OCI-LY7 (cell line): ENCODE data around the gene MACF1. TPM values are rescaled to one million over a fixed set of nuclear protein-coding genes. Genes with fewer than 3 reads are reported as not detected.

Source experiments
- BruUV-seq: library from RNA; stranded (reverse); fragments of 400-500 nt; replicated peaks from 2 replicates; lab custom pipeline; 2021; lab: Mats Ljungman, UMichigan
- CTCF ChIA-PET: fragments of 300-600 bp; sonication (Branson Sonifier 250); formaldehyde crosslinking; loops from one replicate; lab custom pipeline; 2022; ENCODE audit warnings: antibody characterized with exemption; ENCODE audit not compliant: unreplicated experiment; lab: Charles Lee
- POLR2A ChIA-PET: fragments of 300-600 bp; sonication (Branson Sonifier 250); formaldehyde crosslinking; loops from one replicate; lab custom pipeline; 2022; ENCODE audit warnings: antibody characterized with exemption; lab: Charles Lee
- DNase-seq: peaks from one replicate; pipeline ENCODE4 v3.0.0-alpha.2; 2015; ENCODE audit warnings: low spot score
- H2AFZ ChIP-seq: fragments of 200-600 bp; sonication (generic), shearing (Covaris generic); 2 replicates; pipeline ENCODE4 v1.6.1; 2014; ENCODE audit warnings: mild to moderate bottlenecking, antibody characterized with exemption, low read length, moderate library complexity
- H3K27ac ChIP-seq: fragments of 200-600 bp; sonication (generic); 2 replicates; pipeline ENCODE4 v1.5.1; 2014; ENCODE audit warnings: mixed run types, low read depth, mild to moderate bottlenecking, moderate library complexity, low read length, inconsistent platforms; ENCODE audit not compliant: poor library complexity, severe bottlenecking
- H3K36me3 ChIP-seq: fragments of 200-600 bp; sonication (generic); 2 replicates; pipeline ENCODE4 v1.6.1; 2014; ENCODE audit warnings: mild to moderate bottlenecking, antibody characterized with exemption, low read length, moderate library complexity, mixed read lengths; ENCODE audit not compliant: insufficient read depth
- H3K4me1 ChIP-seq: fragments of 200-600 bp; sonication (generic); 2 replicates; pipeline ENCODE4 v1.5.1; 2014; ENCODE audit warnings: mild to moderate bottlenecking, low read length; ENCODE audit not compliant: insufficient read depth, poor library complexity, severe bottlenecking
- H3K4me2 ChIP-seq: fragments of 200-600 bp; sonication (generic); 2 replicates; pipeline ENCODE4 v1.6.1; 2014; ENCODE audit warnings: mild to moderate bottlenecking, low read length
- H3K4me3 ChIP-seq: fragments of 200-600 bp; sonication (generic); 2 replicates; pipeline ENCODE4 v1.5.1; 2014; ENCODE audit warnings: mild to moderate bottlenecking, low read depth, low read length; ENCODE audit not compliant: poor library complexity, severe bottlenecking
- H3K79me2 ChIP-seq: fragments of 200-600 bp; sonication (generic); 2 replicates; pipeline ENCODE4 v1.6.1; 2016; ENCODE audit warnings: low read depth, mild to moderate bottlenecking, low read length, moderate library complexity, mixed read lengths; ENCODE audit not compliant: insufficient read depth
- H3K9me2 ChIP-seq: fragments of 200-600 bp; sonication (generic); 2 replicates; pipeline ENCODE4 v1.6.1; 2016; ENCODE audit warnings: mild to moderate bottlenecking, low read length, mixed read lengths; ENCODE audit not compliant: insufficient read depth
- H3K9me3 ChIP-seq: fragments of 200-600 bp; sonication (generic); 2 replicates; pipeline ENCODE4 v1.6.1; 2014; ENCODE audit warnings: mild to moderate bottlenecking, mixed run types, low read length, mixed read lengths
- H4K20me1 ChIP-seq: fragments of 200-600 bp; sonication (generic); 2 replicates; pipeline ENCODE4 v1.6.1; 2014; ENCODE audit warnings: mild to moderate bottlenecking, antibody characterized with exemption, low read length, moderate library complexity, mixed read lengths; ENCODE audit not compliant: insufficient read depth
- EZH2phosphoT487 ChIP-seq: fragments of 200-600 bp; sonication (generic); IDR thresholded peaks from 2 replicates; pipeline ENCODE4 v1.6.1; 2018; ENCODE audit warnings: low read depth, borderline replicate concordance, mild to moderate bottlenecking, mixed run types, antibody characterized with exemption, low read length, moderate library complexity, mixed read lengths
- intact Hi-C: fragments of 100-400 bp; cut with micrococcal nuclease; formaldehyde crosslinking; loops from one replicate; pipeline ENCODE4 v1.10.0; 2022; ENCODE audit not compliant: unreplicated experiment
- total RNA-seq, 2 experiments: library from RNA; depleted of rRNA in 1 of 2; stranded (reverse); fragments of >200 nt in 1 of 2; shearing (Covaris generic) in 1 of 2; gene quantifications; 2 replicates each; pipeline ENCODE4 v1.2.3, GENCODE V29; 2014 to 2022
- TF ChIP-seq, protein P1 (sequence below): fragments of 200-600 bp; sonication (generic); conservative IDR thresholded peaks from 2 replicates; pipeline ENCODE4 v1.5.1; 2014; ENCODE audit warnings: mild to moderate bottlenecking, antibody characterized with exemption, low read length, moderate library complexity, mixed read lengths

The MACF1 gene
- total RNA-seq, 2 experiments from 2014 or later = 211 to 220 TPM

DNA sequence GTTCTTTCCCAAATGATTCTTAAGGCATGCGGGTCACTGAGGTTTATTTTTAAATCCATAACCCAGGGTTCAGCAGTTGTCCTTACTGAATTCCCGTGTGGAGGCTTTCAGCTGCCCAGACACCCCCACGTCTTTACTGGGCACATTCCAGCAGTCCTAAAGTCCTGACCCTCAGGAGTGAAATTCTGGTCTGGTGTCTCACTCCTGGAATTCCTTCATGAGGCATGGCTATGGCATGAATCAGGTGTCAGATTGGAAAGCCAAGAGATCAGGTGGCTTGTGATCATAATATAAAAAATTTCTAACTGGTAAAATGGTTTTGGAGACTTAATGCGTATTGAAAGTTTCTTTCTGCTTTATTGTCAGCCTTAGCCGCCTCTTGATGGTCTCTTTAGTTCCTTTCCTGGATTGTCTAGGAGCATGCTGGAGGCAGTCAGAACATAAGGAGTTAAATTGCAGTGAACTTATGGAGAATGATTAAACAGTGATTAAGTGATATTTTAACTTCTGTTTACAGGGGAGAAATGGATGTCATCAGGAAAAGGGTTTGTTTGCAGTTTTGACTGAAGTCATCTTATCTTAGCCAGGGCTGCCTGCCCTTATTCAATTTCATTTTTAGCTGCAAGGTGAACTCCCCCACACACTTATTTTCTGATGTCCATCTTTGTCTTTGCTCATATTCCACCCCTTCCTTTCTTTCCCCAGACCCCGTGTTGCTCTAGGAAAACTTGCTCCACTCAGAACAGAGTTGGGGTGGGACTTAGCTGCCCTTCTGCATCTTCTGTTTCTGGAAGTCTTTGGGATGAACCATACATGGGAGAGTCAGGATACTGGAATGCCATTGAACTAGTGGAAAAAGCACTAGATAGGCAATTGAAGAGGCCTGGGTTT, 25.7 kb upstream of the MACF1 start:
- H3K36me3 ChIP-seq = no peaks in the 10 kb centered on the region
- ChIA-PET CTCF (no interaction called here), POLR2A (interaction anchor here (0.6 kb wide), 1 partner anchor 148 kb away, joined by 3 read pairs; no protein-coding TSS in a partner anchor)
- H3K4me1 ChIP-seq = peaks cover 11% of the 10 kb centered on the region
- H4K20me1 ChIP-seq = no peaks in the 10 kb centered on the region
- intact Hi-C loops = no loop called here
- 0 out of 2 replicates have a peak, but pooled peaks cover 3% of the 10 kb centered on the region for H3K9me2 ChIP-seq
- H3K4me2 ChIP-seq = no peak overlapping the region
- no peaks in the 10 kb centered on the region for H3K9me3 ChIP-seq
- H2AFZ ChIP-seq = no peak overlapping the region
- TF ChIP-seq, protein P1, sequence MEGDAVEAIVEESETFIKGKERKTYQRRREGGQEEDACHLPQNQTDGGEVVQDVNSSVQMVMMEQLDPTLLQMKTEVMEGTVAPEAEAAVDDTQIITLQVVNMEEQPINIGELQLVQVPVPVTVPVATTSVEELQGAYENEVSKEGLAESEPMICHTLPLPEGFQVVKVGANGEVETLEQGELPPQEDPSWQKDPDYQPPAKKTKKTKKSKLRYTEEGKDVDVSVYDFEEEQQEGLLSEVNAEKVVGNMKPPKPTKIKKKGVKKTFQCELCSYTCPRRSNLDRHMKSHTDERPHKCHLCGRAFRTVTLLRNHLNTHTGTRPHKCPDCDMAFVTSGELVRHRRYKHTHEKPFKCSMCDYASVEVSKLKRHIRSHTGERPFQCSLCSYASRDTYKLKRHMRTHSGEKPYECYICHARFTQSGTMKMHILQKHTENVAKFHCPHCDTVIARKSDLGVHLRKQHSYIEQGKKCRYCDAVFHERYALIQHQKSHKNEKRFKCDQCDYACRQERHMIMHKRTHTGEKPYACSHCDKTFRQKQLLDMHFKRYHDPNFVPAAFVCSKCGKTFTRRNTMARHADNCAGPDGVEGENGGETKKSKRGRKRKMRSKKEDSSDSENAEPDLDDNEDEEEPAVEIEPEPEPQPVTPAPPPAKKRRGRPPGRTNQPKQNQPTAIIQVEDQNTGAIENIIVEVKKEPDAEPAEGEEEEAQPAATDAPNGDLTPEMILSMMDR = no peak
- TF ChIP-seq EZH2phosphoT487 = no peak
- H3K27ac ChIP-seq = no peak overlapping the region
- DNase-seq = no peak
- no peak overlapping the region for H3K4me3 ChIP-seq
- BruUV-seq = no TSS peak
- no peaks in the 10 kb centered on the region for H3K79me2 ChIP-seq

GRCh38 chr1:39181311-39181710, 23.2 kb upstream of the MACF1 start:
- no peak overlapping the region for H2AFZ ChIP-seq
- H3K4me3 ChIP-seq = no peak overlapping the region
- H3K27ac ChIP-seq = no peak overlapping the region
- H3K4me2 ChIP-seq = no peak overlapping the region
- H3K36me3 ChIP-seq = no peaks in the 10 kb centered on the region
- ChIA-PET CTCF (no interaction called here), POLR2A (no interaction called here)
- H3K9me2 ChIP-seq = 0 out of 2 replicates have a peak, but pooled peaks cover 3% of the 10 kb centered on the region
- no peak for DNase-seq
- TF ChIP-seq EZH2phosphoT487 = no peak
- TF ChIP-seq, protein P1 = no peak
- no peaks in the 10 kb centered on the region for H4K20me1 ChIP-seq
- H3K9me3 ChIP-seq = no peaks in the 10 kb centered on the region
- no TSS peak for BruUV-seq
- no peaks in the 10 kb centered on the region for H3K79me2 ChIP-seq
- peaks cover 25% of the 10 kb centered on the region for H3K4me1 ChIP-seq
- intact Hi-C loops = no loop called here
